NCI-H2081 (cell line): Measurements from ENCODE around the gene BTBD10.
"Not testable (repeated sequence)": the region's sequence is repeated elsewhere in the genome, so short reads cannot be mapped to it uniquely, and the experiment has no call there.

Experiments
- DNase-seq, 2 experiments: peaks; one replicate each; lab custom pipeline; 2025; lab: John Stamatoyannopoulos, UW

The BTBD10 gene

DNA sequence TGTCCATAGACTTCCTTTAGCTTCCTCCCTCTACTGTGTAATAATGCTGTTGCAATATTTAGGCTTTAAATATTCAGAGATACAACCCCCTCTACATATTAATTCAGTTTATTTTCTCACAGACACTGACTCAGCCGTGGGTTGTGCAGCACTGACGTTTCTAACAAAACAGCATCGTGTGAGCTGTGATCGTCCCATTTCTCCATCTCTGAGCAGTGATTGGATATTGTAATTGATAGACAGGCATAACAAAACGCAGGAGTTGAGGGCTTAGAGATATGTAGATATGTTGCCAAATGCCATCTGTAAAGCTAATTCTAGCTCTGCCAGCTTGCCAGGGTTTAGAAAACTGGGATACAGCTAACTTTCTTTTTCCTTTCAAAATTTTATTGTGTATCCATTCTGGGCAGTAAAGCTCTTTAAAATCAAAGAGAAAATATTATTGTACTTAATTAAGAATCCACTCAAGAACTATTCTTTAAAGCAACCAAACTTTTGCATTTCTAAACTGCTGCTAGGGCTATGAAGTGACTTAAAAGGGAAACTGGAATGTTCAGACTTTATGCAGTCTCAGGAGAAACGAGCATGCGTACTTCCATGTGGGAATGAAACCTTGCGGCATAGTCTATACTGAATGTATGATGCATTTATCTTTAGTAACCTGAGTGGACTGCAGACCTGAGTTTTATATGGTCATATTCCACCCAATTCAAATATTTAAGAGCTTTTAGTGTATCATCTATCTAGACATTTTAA, 22.7 kb downstream of the BTBD10 start:
- peak; percentile 46 to 77 for DNase-seq

DNA sequence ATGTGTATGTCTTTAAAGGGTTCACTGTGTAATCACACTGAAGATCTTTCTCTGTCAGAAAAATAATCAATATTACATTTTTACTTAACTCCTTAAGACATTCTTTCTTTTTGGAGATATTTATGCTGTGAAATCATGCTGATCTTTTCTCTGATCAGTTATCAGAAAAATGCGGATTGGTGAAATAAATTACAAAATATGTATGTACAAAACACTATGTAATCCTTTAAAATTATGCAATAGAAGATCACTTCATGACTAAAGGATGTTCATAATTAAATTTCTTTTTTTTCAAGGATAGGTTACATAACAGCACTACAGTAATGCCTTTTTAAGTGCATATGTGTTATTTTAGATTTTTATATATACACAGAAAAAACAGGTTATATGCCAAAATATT, 24.7 kb downstream of the BTBD10 start:
- DNase-seq = no peak

DNA sequence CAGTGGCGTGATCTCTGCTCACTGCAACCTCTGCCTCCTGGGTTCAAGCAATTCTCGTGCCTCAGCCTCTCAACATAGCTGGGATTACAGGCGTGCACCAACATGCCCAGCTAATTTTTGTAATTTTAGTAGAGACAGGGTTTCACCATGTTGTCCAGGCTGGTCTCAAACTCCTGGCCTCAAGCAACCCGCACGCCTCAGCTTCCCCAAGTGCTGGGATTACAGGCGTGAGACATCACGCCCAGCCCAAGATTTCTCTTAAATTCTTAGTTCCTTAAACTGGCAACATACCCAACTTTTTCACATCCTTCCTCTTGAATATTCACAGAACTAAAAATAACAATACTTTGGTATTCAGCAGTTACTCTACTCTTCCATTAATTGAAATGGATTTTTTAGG, 26.2 kb downstream of the BTBD10 start:
- not testable (repeated sequence) for DNase-seq

DNA sequence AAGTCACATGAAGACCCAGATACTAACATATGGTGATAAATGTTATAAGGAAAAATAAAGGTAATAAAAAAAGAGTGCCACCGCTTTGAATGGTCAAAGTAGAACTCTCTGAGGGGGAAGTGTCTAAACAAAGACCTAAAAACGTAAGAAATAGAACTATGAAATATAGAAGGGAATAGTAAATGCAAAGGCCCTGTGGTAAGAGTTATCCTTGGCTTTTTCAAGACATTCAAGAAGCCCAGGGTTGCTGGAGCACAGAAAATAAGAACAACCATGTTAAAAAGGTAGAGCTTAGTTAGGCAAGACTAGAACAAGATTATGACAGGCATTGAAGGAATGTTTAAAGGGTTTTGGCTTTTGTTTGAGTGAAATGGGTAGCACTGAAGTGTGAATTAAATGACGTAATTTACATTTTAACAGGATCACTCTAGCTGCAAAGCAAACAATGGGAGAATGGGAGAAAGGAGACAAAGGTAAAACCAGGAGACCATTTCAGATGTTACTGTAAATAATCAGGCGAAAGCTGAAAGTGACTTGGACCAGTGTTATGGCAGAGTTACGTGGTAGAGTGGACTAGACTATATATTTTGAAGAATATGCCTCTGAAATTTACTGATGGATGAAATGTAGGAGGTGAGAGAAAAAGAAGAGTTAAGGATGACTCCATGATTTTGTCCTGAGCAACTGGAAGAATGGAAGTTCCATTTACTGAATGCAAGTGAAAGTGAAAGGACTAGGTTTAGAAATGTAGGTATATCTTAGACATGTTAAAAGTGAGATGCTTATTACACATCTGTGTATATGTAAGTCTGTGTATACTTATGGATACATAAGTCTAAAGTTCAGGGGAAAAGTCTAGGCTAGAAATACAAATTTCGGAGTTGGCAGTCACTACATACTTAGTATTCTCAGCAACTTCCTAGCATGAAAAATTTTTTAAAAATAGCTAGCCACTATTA, 28.5 kb downstream of the BTBD10 start:
- DNase-seq = peak in 1 of 2 experiments; percentile 16

DNA sequence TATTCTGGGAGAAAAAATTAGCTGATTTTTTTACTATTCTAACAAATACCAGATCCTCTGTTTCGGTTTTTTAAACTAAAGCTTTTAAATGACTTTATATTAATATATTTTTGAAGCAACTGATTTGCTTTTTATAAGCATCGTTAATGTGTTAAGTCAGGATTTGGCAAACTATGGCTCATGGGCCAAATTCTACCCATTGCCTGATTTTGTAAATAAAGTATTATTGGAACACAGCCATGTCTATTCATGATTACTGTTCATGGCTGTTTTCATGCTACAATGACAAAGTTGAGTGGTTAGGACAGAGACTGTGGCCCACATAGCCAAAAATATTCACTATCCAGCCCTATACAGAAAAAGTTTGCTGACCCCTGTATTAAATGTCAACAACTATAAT, 29.6 kb downstream of the BTBD10 start:
- DNase-seq = no peak

DNA sequence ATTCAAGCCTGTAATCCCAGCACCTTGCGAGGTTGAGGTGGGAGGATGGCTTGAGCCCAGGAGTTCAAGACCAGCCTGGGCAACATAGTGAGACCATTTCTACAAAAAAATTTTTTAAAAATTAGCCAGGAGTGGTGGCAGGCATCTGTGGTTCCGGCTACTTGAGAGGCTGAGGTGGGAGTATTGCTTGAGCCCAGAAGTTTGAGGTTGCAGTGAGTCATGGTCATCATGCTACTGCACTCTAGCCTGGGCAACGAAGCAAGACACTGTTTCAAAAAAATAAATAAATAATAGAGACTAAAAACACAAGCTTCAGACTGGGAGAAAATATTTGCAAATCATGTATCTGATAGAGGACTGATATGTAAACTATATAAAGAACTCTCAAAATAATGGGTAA, 33.2 kb downstream of the BTBD10 start:
- DNase-seq = no peak

DNA sequence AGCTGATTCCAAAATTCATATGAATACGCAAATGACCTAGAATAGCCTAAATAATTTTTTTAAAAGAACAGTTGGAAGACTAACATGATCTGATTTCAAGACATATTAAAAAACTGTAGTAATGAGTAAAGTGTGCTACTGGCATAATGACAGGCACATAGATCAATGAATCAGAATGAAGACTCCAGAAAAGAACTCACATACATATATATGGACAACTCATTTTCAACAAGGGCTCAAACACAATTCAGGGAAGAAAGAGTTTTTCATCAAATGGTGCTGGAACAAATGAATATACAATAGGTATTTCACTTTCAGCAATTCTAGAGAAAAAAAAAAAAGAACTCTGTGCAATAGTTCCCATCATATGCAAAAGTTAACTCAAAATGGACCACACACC, 33.7 kb downstream of the BTBD10 start:
- DNase-seq = no peak

DNA sequence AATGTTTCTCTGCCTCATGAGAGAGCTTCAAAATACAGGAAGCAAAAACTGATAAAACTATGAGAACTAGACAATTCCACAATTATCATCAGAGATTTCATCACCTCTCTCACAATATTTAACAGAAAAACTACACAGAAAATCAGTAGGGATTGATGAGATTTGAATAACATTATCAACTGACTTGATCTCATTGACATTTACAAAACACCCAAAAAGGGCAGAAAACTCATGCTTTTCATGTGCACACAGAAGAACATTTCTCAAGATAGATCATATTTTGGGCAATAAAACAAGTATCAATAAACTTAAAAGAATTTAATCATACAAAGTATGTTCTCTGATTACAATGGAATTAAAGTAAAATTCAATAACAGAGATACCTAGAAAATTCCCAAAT, 35.6 kb downstream of the BTBD10 start:
- no peak for DNase-seq

DNA sequence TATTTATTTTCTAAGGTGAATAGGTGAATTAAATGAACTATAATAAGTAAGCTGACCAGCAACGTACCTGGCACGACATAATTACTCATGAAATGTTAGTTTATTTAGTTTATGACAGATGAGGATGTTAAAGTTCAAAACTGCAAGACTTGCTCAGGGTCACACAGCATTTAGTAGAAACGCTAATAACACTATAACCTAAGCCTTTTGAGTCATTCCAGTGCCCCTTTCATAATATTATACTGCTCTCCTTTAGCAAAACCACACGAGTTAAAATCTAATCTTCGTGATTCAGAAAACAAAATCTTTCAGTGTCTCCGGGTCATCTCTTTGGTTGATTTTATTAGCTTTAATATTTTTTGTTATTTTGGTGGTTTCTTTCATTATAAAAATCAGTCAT, 39.6 kb downstream of the BTBD10 start:
- DNase-seq = no peak

DNA sequence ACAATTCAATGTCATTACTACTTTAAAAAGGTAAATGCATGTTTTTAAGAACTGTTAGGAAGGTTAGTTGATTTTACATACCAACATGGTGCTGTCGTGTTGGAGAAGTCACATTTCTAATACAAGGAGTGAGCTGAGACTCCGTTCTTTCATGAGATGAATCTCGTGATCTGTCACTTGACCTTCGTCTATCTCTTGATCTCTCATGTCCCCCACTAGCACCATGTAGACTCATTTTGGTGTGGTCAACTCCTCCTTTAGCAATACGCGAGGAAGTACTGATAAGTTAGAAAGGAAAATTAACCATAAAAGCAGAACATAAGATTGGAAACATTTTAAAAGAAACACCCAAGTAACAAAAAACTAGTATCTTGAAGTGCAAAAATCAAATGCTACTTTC, 41.5 kb downstream of the BTBD10 start:
- no peak for DNase-seq

DNA sequence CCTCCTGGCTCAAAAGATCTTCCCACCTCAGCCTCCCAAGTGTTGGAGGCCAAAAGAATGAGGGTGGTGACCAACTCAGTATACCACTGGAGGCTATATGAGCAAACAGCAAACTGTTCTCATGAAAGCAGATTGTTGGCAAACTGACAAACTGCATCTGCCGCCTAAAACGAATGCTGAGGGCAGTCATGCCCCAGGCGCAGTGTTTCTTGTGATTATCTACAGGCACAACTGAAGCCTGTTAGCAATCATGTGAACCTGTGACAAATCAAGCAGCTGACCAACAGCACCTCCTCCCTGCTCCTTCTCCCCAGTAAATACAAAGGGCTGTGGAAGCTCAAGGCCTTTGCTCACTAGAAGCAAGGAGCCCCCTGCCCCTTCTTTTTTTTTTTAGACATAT, 47.8 kb downstream of the BTBD10 start:
- DNase-seq = no peak

DNA sequence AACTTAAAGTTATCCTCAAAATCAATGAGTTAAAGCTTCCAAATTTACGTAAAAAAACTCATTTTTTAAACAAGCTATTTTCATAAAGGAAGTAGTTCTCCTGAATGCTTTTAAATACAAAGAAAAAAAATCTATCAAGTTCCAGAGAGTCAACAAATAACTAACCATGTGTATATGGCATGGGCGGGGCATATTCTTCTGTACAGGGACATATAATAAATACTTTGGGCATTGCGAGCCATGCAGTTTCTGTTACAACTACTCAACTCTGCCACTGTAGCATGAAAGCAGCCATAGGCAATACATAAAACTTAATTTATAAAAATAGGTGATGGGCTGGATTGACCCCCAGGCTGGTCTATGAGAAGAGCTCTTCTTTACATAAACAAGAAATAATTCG, 57.8 kb downstream of the BTBD10 start:
- DNase-seq = no peak

DNA sequence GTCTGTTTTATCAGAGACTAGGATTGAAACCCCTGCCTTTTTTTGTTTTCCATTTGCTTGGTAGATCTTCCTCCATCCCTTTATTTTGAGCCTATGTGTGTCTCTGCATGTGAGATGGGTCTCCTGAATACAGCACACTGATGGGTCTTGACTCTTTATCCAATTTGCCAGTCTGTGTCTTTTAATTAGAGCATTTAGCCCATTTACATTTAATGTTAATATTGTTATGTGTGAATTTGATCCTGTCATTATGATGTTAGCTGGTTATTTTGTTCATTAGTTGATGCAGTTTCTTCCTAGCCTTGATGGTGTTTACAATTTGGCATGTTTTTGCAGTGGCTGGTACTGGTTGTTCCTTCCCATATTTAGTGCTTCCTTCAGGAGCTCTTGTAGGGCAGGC, 64.7 kb downstream of the BTBD10 start:
- not testable (repeated sequence) for DNase-seq

DNA sequence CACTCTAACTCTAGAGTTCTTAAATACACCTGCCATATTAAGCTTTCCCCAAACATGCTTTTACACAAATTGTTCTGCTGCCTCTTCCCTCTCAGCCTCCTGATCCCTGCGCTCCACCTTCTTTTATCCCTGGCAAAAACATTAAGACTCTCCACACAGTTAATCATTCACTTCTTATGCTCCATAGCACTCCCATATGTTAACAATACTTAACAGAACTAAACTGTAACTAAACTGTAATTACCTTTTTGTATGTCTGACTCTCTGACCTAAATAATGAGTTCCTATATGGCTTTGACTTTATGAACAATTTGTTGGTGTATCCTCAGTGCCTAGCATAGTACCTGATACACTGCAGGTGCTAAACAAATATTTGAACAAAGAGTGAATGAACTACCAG, 71.8 kb downstream of the BTBD10 start:
- DNase-seq = no peak

DNA sequence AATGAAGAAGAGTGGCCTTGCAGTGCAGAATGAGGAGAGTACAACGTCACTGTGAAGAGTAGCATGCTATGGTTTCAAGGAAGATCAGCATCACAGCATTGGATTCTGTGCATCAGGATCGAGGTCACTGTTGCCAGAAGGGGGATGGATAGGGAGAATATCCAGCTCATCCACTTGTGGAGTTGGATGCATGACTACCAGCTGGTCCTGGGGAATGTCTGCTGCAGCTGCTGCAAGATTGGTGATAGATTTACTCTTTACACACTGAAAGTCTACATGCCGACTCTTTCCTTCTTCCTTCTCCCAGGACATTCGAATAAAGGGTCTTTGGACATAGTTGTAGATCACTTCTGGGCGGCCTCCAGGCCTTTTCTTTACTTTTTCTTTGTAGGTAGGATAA, 74.3 kb downstream of the BTBD10 start:
- no peak for DNase-seq

DNA sequence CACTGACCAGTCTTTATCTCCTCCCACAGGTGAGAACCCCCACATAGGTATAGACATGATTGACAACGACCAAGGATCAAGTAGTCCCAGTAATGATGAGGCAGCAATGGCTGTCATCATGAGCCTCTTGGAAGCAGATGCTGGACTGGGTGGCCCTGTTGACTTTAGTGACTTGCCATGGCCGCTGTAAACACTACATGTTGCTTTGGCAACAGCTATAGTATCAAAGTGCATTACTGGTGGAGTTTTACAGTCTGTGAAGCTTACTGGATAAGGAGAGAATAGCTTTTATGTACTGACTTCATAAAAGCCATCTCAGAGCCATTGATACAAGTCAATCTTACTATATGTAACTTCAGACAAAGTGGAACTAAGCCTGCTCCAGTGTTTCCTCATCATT, 76.5 kb downstream of the BTBD10 start:
- peak in 1 of 2 experiments; percentile 4 for DNase-seq

DNA sequence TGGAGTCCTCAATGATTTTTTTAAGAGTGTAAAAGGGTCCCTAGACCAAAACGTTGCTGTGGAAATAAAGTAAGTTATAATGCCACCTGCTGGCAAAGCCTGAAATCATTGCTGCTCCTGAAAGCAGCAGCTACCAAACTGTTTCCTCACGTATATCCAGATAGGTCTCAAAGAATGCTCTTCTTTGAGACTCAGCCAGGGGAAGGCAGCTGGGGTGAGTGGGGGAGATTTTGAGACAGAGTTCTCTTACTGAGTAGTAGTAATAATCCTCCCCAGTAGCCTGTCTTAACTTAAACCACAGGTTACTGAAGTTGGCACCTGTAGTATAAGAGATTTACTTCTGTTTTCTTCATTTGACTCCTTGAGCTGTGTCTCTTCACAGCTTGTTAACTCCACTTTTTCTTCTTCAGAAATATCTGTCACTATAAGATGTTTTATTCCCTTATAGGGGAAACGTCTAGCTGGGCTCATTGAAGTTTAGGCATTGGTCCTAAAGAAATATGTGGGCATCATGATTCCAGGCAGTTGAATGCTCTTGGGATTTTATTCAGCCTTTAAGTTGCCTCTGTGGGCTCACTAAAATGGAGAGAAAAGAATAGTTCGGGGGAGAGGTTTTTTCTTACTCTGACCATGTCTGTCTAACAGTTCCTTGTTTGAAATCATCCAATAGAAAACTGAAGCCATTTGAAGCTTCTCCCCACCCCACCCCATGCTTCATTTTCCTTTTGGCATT, 77.9 kb downstream of the BTBD10 start:
- peak; percentile 11 to 41 for DNase-seq

DNA sequence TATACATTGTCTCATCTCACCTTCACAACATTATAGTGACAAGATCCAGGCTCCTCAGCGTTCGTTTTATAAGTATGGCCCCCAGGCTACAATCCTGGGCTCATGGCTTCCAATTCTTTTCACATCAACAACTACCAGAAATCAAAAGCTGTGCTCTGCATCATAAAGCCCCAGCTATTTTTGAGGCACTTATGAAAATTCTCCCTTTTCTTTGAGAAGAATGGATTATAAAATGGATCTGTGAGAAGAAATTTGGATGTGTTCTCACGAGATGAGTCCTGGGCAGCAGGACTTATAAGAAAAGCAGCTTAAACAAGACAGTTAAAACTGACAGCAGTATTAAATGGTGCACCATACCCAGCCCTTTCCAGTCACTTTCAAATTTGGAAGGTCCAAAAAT, 80.3 kb downstream of the BTBD10 start:
- no peak for DNase-seq

DNA sequence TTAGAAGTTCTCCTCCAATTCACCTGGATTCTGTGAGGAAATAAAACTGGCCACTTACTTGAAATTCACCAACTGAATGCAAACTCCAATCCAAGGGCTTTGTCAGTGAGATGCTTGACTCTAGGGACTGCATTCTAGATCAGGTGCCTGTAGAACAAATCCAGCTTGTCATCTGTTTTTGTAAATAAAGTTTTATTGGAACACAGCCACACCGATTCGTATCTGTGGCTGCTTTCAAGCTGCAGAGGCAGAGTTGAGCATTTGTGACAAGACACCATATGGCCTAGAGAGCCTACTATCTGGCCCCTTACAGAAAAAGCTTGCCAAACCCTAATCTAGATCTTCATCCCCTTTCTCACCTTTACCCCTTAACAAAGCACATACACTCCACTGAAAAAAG, 82.3 kb downstream of the BTBD10 start:
- no peak for DNase-seq

DNA sequence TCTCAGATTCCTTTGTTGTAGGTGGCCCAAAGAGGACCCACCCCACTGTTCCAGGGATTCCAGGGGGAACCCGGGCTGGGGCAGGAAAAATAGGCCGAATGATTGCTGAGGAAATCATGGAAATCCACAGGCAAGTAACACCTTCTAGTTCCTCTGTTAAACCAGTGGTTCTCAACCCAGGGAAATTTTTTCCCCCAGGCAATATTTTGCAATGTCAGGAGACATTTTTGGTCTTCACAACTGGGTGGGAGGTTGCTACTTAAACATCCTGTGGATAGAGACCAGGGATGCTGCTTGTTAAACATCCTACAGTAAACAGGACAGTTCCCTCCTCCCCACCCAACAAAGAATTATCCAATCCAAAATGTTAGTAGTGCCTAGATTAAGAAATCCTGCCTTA, 84.7 kb downstream of the BTBD10 start:
- DNase-seq = no peak

DNA sequence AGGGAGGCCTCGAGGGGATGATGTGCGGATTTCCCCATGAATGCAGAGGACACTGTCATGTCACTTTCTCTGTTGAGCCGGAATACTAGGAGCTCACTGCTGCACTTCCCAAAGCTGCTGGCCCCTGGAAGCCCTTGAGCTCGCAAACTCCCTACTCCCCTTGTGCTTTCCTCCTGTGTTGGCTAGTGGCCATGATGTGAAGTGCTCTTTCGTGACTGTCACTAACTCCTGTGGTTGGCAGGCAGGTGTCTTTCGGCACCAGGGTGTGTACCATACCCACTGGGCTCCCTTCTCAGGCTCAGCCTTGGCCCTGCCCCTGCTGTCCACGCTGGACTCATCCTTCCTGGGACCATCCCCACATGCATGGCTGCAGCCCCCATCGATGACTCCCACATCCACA, 86.2 kb downstream of the BTBD10 start:
- no peak for DNase-seq

DNA sequence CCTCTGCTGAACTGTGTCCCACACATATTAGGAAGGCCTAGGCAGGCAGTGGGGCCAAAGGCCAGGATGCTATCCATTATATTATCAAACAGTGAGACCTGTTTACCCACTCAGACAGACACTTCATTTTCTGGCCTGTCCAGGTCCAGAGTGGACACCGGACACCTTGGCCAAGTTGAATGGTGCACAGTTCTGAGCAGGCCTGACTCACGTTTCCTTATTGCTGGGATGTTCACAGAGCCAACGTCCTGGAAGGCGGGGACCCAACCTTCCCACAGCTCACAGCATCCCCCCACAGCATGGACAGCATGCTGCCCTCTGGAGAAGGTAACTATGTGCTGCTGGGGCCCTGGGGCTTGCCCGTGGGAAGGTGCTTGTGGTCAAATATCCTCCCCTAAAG, 86.6 kb downstream of the BTBD10 start:
- no peak for DNase-seq

DNA sequence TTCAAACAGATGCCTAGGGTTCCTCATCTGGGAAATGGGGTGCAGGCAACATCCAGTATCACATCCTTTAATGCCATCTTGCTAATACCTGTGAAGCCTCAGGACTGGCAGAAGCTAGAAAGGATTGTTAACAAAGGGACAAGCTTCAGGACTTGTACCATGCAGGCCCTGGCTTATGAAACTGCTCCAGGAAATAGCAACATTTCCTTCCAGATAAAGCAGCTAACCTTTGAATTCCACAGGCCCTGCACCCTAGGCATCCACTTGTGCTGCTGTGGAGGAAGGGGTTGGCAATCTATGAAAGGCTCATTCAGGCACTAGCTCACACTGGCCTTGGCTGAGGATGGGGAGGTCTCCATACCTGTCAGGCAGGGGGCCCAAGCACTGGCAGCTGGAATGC, 87.2 kb downstream of the BTBD10 start:
- no peak for DNase-seq
